A549 (cell line): ENCODE data around the gene PLA1A. TPM values are rescaled to one million over a fixed set of nuclear protein-coding genes. Genes with fewer than 3 reads are reported as not detected.

Experiments used
- ATAC-seq, 2 experiments: fragments of 200-7000 bp in 1 of 2; fragments of >200 bp in 1 of 2; cut with Nextera tagmentation in 1 of 2; cut with Tn5 transposase in 1 of 2; 3 replicates each; pipeline versions ENCODE4 v1.8.0 to v1.9.1; 2018 to 2020; ENCODE audit warnings: mild to moderate bottlenecking in 1 of 2, moderate library complexity in 1 of 2
- CTCF ChIA-PET: fragments of 300-600 bp; sonication (Branson Sonifier 250); formaldehyde crosslinking; extraction: SDS; loops from one replicate; lab custom pipeline; 2021; ENCODE audit warnings: antibody characterized with exemption, inconsistent platforms; lab: Yijun Ruan, JAX
- POLR2A ChIA-PET: fragments of 350-600 bp; formaldehyde crosslinking; extraction: SDS; loops from one replicate; lab custom pipeline; 2021; ENCODE audit warnings: antibody characterized with exemption, inconsistent platforms; lab: Yijun Ruan, JAX
- DNase-seq, 2 experiments: peaks; one replicate each; pipeline versions ENCODE4 v3.0.0 to v3.0.0-alpha.2; 2011 to 2016; ENCODE audit warnings: low read depth in 1 of 2, low spot score in 1 of 2
- FAIRE-seq: peaks from 2 replicates; lab custom pipeline; 2011; peaks lifted over from hg19 to GRCh38; lab: Jason Lieb, UNC
- H3K27ac ChIP-seq, 2 experiments: fragments of >200 bp; sonication (Bioruptor Twin); formaldehyde crosslinking; 3 replicates each; pipeline ENCODE4 v1.5.1; 2016 to 2017
- H3K4me1 ChIP-seq: fragments of >200 bp; sonication (Bioruptor Twin); formaldehyde crosslinking; 3 replicates; pipeline ENCODE4 v1.6.1; 2016
- H3K4me2 ChIP-seq: fragments of >200 bp; sonication (Bioruptor Twin); formaldehyde crosslinking; 3 replicates; pipeline ENCODE4 v1.6.1; 2016
- H3K4me3 ChIP-seq: fragments of >200 bp; sonication (Bioruptor Twin); formaldehyde crosslinking; 3 replicates; pipeline ENCODE4 v1.5.1; 2016
- H3K9me3 ChIP-seq: fragments of >200 bp; sonication (Bioruptor Twin); formaldehyde crosslinking; 3 replicates; pipeline ENCODE4 v1.6.1; 2016
- CHD2 ChIP-seq: fragments of 150-350 bp; IDR thresholded peaks from 2 replicates; pipeline ENCODE4 v1.6.1; 2014; ENCODE audit warnings: low read length; ENCODE audit not compliant: partially characterized antibody
- EHF ChIP-seq: fragments of 250-450 bp; sonication (Bioruptor Pico); IDR thresholded peaks from 2 replicates; pipeline ENCODE4 v1.5.0; 2020; ENCODE audit warnings: mild to moderate bottlenecking
- EP300 ChIP-seq, 2 experiments: fragments of >200 bp; sonication (Bioruptor Twin); formaldehyde crosslinking; IDR thresholded peaks; 2 replicates in 1 of 2; 3 replicates in 1 of 2; pipeline ENCODE4 v1.6.1; 2016 to 2017
- ESRRA ChIP-seq: fragments of 150-350 bp; IDR thresholded peaks from 2 replicates; pipeline ENCODE4 v1.6.1; 2014; ENCODE audit warnings: mild to moderate bottlenecking, low read length, borderline replicate concordance
- GATA3 ChIP-seq: IDR thresholded peaks from 2 replicates; pipeline ENCODE4 v1.6.1; 2012; ENCODE audit warnings: borderline replicate concordance
- HDAC2 ChIP-seq: fragments of 200-600 bp; sonication (generic); IDR thresholded peaks from 2 replicates; pipeline ENCODE4 v1.6.1; 2016
- JUNB ChIP-seq: fragments of >200 bp; sonication (Bioruptor Twin); formaldehyde crosslinking; IDR thresholded peaks from 2 replicates; pipeline ENCODE4 v1.6.1; 2016
- KDM1A ChIP-seq: fragments of 200-600 bp; sonication (generic); IDR thresholded peaks from 2 replicates; pipeline ENCODE4 v1.6.1; 2016; ENCODE audit warnings: low read depth, mild to moderate bottlenecking
- MAFK ChIP-seq: fragments of 450-650 bp; IDR thresholded peaks from 2 replicates; pipeline ENCODE4 v1.6.1; 2014; ENCODE audit not compliant: partially characterized antibody
- MYC ChIP-seq: IDR thresholded peaks from 2 replicates; pipeline ENCODE4 v1.6.1; 2012; ENCODE audit warnings: mild to moderate bottlenecking, inconsistent platforms, low read length, improper control_type of control experiment, borderline replicate concordance
- NPAS2 ChIP-seq: fragments of 250-450 bp; sonication (Bioruptor Pico); IDR thresholded peaks from 2 replicates; pipeline ENCODE4 v1.8.0; 2022; ENCODE audit warnings: mild to moderate bottlenecking, moderate library complexity, borderline replicate concordance
- PHF8 ChIP-seq: fragments of 200-600 bp; sonication (generic); IDR thresholded peaks from 2 replicates; pipeline ENCODE4 v1.6.1; 2016; ENCODE audit warnings: low read depth, mild to moderate bottlenecking, antibody characterized with exemption, moderate library complexity, borderline replicate concordance
- POLR2A ChIP-seq: IDR thresholded peaks from 2 replicates; pipeline ENCODE4 v1.6.1; 2012; ENCODE audit warnings: mild to moderate bottlenecking, low read length
- RAD21 ChIP-seq, 2 experiments: fragments of >200 bp in 1 of 2; sonication (Bioruptor Twin) in 1 of 2; formaldehyde crosslinking in 1 of 2; IDR thresholded peaks in 1 of 2; conservative IDR thresholded peaks in 1 of 2; 2 replicates in 1 of 2; 3 replicates in 1 of 2; pipeline ENCODE4 v1.6.1; 2012 to 2018; ENCODE audit warnings: inconsistent platforms in 1 of 2
- RARB ChIP-seq: fragments of 250-450 bp; sonication (Bioruptor Pico); IDR thresholded peaks from 2 replicates; pipeline ENCODE4 v1.8.0; 2021; ENCODE audit warnings: mild to moderate bottlenecking, moderate library complexity
- RNF2 ChIP-seq: fragments of 200-600 bp; sonication (generic); IDR thresholded peaks from 2 replicates; pipeline ENCODE4 v1.6.1; 2016; ENCODE audit warnings: low read depth, mild to moderate bottlenecking, antibody characterized with exemption, moderate library complexity, borderline replicate concordance
- SREBF2 ChIP-seq: fragments of 450-650 bp; IDR thresholded peaks from 2 replicates; pipeline ENCODE4 v1.6.1; 2014; ENCODE audit warnings: mild to moderate bottlenecking, moderate library complexity
- TFCP2L1 ChIP-seq: fragments of 250-450 bp; sonication (Bioruptor Pico); IDR thresholded peaks from 2 replicates; pipeline ENCODE4 v1.5.0; 2021; ENCODE audit warnings: mild to moderate bottlenecking
- ZC3H11A ChIP-seq: fragments of 450-650 bp; IDR thresholded peaks from 2 replicates; pipeline ENCODE4 v1.6.1; 2014; ENCODE audit warnings: antibody characterized with exemption, mild to moderate bottlenecking
- ZNF302 ChIP-seq: fragments of 250-450 bp; sonication (Bioruptor Pico); IDR thresholded peaks from 2 replicates; pipeline ENCODE4 v1.9.0; 2021; ENCODE audit warnings: inconsistent platforms, mild to moderate bottlenecking, moderate library complexity
- WGBS: methylation state at CpG from one replicate; pipeline ENCODE4 v1.1.6; 2017; ENCODE audit errors: missing lambda C conversion rate; 5-methylcytosine and 5-hydroxymethylcytosine counted together
- polyA plus RNA-seq, 4 experiments: library from polyadenylated mRNA; depleted of rRNA in 3 of 4; stranded (reverse); fragments of >200 nt; fragmentation: RNase III in 1 of 4; extraction: RNeasy Plus Mini Kit Qiagen cat#74134 plus additional on column Dnase treatment in 1 of 4; gene quantifications; 2 replicates in 3 of 4; 3 replicates in 1 of 4; pipeline ENCODE4 v1.2.3, GENCODE V29; 2011 to 2017
- TF ChIP-seq, protein P1 (sequence below): fragments of 200-600 bp; sonication (generic); IDR thresholded peaks from 2 replicates; pipeline ENCODE4 v1.6.1; 2016; ENCODE audit warnings: antibody characterized with exemption, mild to moderate bottlenecking, moderate library complexity
- TF ChIP-seq, protein P2 (sequence below): fragments of 250-450 bp; sonication (Bioruptor Pico); IDR thresholded peaks from 2 replicates; pipeline ENCODE4 v1.5.0; 2020; ENCODE audit warnings: low read depth, mild to moderate bottlenecking, moderate library complexity
- TF ChIP-seq, protein P3 (sequence below): fragments of >200 bp; sonication (Bioruptor Twin); formaldehyde crosslinking; IDR thresholded peaks from 2 replicates; pipeline ENCODE4 v1.6.1; 2016
- TF ChIP-seq, protein P4 (sequence below): IDR thresholded peaks from 2 replicates; pipeline ENCODE4 v1.6.1; 2012; ENCODE audit warnings: low read depth, borderline replicate concordance
- TF ChIP-seq, protein P5 (sequence below): fragments of 150-350 bp; IDR thresholded peaks from 2 replicates; pipeline ENCODE4 v1.6.1; 2014; ENCODE audit warnings: low read depth, mild to moderate bottlenecking, low read length
- TF ChIP-seq, protein P6 (sequence below): IDR thresholded peaks from 2 replicates; pipeline ENCODE4 v1.6.1; 2012

Gene PLA1A
- polyA plus RNA-seq, 2 of the 4 experiments (the other 2 are of a cell fraction), result 0.17 to 0.18 TPM

DNA sequence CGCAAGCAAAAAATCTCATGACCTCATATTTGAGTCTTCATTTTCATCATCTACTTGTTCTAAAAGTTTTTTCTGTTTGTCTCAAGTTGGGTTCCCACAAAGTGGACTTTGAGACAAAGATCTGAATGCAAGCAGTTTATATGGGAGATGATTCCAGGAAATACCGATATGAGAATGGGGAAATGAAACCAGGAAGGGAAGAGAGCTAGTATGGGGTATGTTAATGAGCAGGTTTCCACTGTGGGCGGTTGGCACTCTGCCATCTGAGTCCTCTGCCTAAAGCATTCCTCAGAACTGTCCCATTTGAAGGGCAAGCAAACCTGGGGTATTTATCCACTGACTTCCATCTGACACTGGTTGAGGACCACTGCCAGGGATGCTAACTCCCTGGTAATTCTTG is 9.6 kb upstream of the PLA1A start (continued):
- TF ChIP-seq, protein P1, sequence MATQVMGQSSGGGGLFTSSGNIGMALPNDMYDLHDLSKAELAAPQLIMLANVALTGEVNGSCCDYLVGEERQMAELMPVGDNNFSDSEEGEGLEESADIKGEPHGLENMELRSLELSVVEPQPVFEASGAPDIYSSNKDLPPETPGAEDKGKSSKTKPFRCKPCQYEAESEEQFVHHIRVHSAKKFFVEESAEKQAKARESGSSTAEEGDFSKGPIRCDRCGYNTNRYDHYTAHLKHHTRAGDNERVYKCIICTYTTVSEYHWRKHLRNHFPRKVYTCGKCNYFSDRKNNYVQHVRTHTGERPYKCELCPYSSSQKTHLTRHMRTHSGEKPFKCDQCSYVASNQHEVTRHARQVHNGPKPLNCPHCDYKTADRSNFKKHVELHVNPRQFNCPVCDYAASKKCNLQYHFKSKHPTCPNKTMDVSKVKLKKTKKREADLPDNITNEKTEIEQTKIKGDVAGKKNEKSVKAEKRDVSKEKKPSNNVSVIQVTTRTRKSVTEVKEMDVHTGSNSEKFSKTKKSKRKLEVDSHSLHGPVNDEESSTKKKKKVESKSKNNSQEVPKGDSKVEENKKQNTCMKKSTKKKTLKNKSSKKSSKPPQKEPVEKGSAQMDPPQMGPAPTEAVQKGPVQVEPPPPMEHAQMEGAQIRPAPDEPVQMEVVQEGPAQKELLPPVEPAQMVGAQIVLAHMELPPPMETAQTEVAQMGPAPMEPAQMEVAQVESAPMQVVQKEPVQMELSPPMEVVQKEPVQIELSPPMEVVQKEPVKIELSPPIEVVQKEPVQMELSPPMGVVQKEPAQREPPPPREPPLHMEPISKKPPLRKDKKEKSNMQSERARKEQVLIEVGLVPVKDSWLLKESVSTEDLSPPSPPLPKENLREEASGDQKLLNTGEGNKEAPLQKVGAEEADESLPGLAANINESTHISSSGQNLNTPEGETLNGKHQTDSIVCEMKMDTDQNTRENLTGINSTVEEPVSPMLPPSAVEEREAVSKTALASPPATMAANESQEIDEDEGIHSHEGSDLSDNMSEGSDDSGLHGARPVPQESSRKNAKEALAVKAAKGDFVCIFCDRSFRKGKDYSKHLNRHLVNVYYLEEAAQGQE, result no peak
- TF ChIP-seq, protein P2, sequence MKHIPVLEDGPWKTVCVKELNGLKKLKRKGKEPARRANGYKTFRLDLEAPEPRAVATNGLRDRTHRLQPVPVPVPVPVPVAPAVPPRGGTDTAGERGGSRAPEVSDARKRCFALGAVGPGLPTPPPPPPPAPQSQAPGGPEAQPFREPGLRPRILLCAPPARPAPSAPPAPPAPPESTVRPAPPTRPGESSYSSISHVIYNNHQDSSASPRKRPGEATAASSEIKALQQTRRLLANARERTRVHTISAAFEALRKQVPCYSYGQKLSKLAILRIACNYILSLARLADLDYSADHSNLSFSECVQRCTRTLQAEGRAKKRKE (CRISPR knock-in tag), result no peak
- TF ChIP-seq NPAS2 (CRISPR knock-in tag) (no peak), RNF2 (no peak)

DNA sequence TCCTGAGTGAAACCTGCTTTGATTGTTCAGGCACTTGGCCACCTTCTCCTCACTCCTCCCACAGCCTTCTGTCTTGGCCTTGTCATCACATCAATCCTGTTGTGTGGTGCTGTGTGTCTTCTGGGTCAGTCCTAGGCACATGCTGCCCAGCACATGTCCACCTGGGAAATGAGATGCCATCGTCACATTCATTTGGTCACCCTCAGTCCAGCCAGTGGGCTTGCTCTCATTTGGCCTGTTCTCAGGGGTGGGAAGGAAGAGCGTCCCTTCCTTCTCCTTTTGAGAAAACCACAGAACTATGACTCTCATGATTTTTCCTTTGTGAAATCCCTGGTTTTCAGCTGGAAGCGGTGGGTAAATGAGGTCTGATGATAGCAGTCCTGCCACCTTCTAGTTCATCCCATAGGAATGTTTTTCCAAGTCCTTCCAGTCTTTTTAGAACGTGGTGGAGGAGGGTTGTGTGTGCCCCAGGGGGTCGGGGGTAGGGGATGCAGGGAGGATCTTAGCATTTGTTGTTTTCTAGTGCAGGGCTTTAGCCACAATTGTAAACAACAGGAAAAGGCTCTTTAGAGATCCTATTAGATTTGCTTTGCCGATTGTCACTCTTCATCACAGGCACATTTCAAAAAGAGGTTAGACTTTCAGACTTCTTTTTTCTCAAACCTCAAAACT is 8.4 kb upstream of the PLA1A start:
- CTCF ChIA-PET, result interaction anchor here (1.2 kb wide), 1 partner anchor 93 kb away, joined by 3 read pairs; no protein-coding TSS in a partner anchor
- 43% methylated on average over 6 of the region's 6 CpGs for WGBS
- no peaks in the 10 kb centered on the region for H3K9me3 ChIP-seq
- no peak overlapping the region for H3K4me2 ChIP-seq
- TF ChIP-seq MYC, result no peak
- TF ChIP-seq, protein P3, sequence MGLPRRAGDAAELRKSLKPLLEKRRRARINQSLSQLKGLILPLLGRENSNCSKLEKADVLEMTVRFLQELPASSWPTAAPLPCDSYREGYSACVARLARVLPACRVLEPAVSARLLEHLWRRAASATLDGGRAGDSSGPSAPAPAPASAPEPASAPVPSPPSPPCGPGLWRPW, result no peak
- TF ChIP-seq MAFK, result no peak
- H3K4me3 ChIP-seq, result no peak overlapping the region
- ATAC-seq (no peak), FAIRE-seq (no peak), DNase-seq (no peak)
- POLR2A ChIA-PET, result no interaction called here
- no peaks in the 10 kb centered on the region for H3K4me1 ChIP-seq
- H3K27ac ChIP-seq, result no peak overlapping the region

DNA sequence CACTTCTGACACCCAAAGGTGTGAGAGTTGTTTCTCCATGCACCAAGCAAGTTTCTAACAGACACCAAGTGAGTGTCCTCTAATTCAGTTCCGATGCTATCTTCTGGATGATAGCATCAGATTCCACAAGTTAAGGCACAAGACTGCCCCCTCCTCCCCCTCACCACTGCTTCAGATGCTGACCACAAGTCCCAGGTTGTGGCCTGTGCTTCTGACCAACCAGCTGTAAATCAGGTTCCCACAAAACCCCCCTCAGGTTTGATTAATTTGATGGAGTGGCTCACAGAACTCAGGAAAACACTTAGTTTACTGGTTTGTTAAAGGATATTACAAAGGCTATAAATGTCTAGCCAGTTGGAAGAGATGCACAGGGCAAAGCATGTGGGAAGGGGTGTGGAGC is 7.0 kb upstream of the PLA1A start:
- WGBS, result 83% methylated on average over 1 of the region's 1 CpG
- Histone ChIP-seq H3K27ac (no peak overlapping the region), H3K4me2 (no peak overlapping the region), H3K4me3 (no peak overlapping the region), H3K9me3 (no peaks in the 10 kb centered on the region), H3K4me1 (no peaks in the 10 kb centered on the region)
- ChIA-PET CTCF (interaction anchor here (0.8 to 0.9 kb wide), 2 partner anchors 75 to 317 kb away, joined by 3 to 4 read pairs; no protein-coding TSS in a partner anchor), POLR2A (no interaction called here)
- FAIRE-seq (no peak), ATAC-seq (no peak), DNase-seq (no peak)
- TF ChIP-seq, protein P4, sequence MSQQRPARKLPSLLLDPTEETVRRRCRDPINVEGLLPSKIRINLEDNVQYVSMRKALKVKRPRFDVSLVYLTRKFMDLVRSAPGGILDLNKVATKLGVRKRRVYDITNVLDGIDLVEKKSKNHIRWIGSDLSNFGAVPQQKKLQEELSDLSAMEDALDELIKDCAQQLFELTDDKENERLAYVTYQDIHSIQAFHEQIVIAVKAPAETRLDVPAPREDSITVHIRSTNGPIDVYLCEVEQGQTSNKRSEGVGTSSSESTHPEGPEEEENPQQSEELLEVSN, result no peak
- TF ChIP-seq EHF (CRISPR knock-in tag), result no peak
- no peak for TF ChIP-seq ESRRA
- TF ChIP-seq ZC3H11A, result no peak
- TF ChIP-seq EP300 (IDR thresholded peaks at IDR 0.05), result no peak
- no peak for TF ChIP-seq RAD21 (conservative IDR thresholded peaks at IDR 0.05 in 1 of 2, IDR thresholded peaks at IDR 0.05 in 1 of 2)
- no peak for TF ChIP-seq POLR2A
- TF ChIP-seq JUNB, result no peak
- no peak for TF ChIP-seq TFCP2L1 (CRISPR knock-in tag)
- TF ChIP-seq SREBF2, result no peak
- TF ChIP-seq, protein P5, sequence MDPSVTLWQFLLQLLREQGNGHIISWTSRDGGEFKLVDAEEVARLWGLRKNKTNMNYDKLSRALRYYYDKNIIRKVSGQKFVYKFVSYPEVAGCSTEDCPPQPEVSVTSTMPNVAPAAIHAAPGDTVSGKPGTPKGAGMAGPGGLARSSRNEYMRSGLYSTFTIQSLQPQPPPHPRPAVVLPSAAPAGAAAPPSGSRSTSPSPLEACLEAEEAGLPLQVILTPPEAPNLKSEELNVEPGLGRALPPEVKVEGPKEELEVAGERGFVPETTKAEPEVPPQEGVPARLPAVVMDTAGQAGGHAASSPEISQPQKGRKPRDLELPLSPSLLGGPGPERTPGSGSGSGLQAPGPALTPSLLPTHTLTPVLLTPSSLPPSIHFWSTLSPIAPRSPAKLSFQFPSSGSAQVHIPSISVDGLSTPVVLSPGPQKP, result no peak
- TF ChIP-seq PHF8, result no peak
- no peak for TF ChIP-seq HDAC2
- no peak for TF ChIP-seq ZNF302 (CRISPR knock-in tag)
- no peak for TF ChIP-seq KDM1A
- no peak for TF ChIP-seq CHD2
- TF ChIP-seq MYC, result no peak
- no peak for TF ChIP-seq GATA3
- TF ChIP-seq, protein P6, sequence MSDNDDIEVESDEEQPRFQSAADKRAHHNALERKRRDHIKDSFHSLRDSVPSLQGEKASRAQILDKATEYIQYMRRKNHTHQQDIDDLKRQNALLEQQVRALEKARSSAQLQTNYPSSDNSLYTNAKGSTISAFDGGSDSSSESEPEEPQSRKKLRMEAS, result no peak
- no peak for TF ChIP-seq RARB (CRISPR knock-in tag)
